ENCODE measurements around the gene AP1S3.
A peak's percentile ranks its signal among the peaks of the same experiment; 100 is the strongest.
"Not testable (repeated sequence)": the region's sequence is repeated elsewhere in the genome, so short reads cannot be mapped to it uniquely, and the experiment has no call there.

AP1S3 gene

DNA sequence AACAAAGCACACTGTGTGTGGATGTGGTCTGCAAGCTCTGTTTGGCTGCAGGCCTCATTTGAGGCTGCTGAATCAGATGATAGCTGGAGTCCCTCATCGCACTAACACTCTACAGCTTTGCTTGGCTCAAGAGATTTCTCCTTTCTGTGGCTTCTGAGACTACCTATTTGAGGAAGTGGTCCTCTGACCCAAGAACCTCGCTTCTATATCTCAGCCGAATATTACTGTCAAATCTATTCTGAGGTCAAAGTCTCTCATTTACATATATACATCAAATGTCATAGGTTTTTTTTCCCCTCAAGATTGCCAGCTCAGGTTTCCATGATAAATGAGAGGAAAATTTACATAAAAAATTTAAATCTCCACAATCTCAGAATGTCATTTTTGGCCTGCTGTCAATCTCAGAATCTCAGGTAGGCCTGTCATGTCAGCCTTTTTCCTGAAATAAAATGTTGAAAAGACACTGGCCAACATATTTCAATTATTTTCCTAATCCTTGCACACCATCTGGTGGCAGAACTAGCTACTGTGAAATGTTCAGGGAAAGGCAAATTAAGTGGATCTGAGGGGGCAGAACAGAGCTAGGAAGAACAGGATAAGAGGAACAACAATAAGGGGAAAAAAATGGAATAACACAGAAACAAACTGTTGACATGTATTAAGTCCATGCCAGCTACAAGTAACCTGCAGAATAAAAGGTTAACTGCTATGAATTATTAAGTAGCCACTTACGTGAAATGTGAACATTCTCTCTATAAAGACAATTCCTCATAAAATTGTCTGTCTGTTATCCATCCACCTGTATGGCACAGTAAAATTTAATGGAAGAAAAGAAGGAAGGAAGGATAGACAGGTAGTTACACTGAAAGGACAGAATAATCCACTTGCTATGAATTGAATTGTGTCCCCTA lies 39.3 kb downstream of the AP1S3 start:
- DNase-seq = peak in 1 of 2 experiments; percentile 42

- no peak for DNase-seq
Observed at GRCh38 chr2:223797037-223797436, 40.3 kb downstream of the AP1S3 start.

DNA sequence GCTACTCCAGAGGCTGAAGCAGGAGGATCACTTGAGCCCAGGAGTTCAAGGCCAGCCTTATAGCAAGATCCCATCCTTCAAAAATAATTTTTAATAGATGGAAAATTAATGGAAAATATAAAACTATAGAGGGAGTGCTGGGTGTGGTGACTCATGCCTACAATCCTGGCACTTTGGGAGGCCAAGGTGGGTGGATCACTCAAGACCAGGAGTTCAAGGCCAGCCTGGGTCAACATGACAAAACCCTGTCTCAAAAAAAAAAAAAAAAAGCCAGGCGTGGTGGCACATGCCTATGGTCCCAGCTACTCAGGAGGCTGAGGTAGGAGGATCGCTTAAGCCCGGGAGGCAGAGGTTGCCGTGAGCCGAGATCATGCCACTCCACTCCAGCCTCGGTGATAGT lies 48.0 kb downstream of the AP1S3 start:
- DNase-seq = no peak

DNA sequence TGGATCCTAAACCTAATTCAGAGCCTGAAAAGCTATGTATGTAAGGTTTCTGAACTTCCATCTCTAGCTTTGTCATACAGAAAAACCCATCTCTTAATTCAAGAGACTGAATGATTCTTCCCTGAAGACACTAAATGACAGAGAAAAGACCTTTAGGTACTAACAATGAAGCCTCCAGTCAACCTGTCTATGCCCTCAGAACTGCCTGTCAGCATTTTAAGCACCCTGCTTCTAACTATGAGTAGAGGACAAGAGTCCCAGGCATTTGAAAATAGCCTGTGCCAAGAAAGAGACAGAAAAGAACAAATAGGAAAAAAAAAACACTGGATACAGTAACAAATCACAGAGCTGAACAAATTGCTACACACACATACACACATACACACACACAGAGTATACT lies 48.6 kb downstream of the AP1S3 start:
- DNase-seq = no peak

GRCh38 chr2:223788106-223788505 lies 49.3 kb downstream of the AP1S3 start:
- DNase-seq = not testable (repeated sequence)

DNA sequence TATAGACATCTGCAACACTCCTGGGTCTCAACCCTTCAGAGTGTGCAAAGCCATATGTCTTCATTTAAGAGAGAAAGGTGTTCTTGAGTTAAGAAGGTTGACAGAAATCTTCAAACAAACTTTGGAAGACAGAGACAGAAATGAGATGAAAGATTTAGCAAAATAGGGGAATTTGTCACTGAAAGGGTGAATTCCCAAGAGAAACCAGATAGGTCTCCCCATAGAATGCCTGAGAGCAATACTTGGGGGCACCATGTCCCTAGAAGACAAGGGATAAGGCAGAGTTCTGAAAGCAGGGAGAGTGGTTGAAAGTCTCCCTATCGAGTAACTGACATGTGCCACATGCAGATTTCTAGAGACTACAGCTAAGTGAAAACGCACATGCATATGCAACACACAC lies 50.0 kb downstream of the AP1S3 start:
- no peak for DNase-seq

- DNase-seq = no peak
Observed at GRCh38 chr2:223786943-223787342, 50.4 kb downstream of the AP1S3 start.

- no peak for DNase-seq
Observed at GRCh38 chr2:223786236-223786635, 51.1 kb downstream of the AP1S3 start.

- no peak for DNase-seq
Observed at GRCh38 chr2:223784221-223784772, 53.1 kb downstream of the AP1S3 start.

DNA sequence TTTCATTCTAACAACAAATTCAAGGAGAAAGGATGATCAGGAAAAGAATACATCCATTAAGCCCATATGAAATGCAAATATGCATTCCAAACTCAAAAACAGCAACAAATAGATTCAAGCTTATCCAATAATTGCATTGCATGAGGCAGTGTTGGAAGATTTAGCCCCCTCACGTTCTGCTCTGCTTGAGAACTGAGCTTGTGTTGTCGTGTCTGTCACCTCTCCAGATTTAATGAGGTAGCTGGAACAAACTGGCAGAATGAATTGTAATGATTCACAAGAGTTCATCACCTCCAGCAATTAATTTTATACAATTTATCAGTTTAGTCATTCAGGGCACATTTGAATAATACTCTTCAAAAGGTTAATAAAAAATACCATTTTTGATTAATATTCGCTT lies 54.8 kb downstream of the AP1S3 start:
- DNase-seq = no peak

- no peak for DNase-seq
Observed at GRCh38 chr2:223781560-223781959, 55.8 kb downstream of the AP1S3 start.

DNA sequence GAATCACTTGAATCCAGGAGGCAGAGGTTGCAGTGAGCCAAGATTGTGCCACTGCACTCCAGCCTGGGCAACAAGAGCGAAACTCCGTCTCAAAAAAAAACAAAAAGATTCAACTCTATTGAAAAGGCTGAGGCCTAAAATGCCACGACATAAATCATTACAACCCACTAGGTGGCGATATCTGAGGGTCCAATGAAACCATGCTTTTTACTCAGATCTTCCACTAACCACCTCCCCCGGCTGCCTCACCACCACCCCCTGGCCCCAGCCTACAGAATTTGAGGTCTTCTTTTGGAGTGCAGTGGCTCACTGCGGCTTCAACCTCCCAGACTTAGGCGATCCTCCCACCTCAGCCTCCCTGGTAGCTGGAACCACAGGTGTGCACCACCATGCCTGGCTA lies 57.5 kb downstream of the AP1S3 start:
- peak; percentile 13 to 71 for DNase-seq

DNA sequence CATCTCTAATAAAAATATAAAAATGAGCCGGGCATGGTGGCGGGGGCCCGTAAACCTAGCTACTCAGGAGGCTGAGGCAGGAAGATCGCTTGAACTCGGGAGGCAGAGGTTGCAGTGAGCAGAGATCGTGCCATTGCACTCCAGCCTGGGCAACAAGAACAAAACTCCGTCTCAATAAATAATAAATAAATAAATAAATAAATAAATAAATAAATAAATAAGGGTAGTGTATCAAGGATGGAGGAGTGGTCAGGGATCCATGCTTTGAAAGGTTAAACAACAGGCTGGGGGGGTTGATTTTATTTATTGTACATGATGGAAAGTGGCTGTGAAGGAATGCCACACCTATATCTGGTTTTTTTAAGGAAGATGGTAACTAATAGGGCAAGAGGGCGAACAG lies 63.2 kb downstream of the AP1S3 start:
- DNase-seq = no peak

DNA sequence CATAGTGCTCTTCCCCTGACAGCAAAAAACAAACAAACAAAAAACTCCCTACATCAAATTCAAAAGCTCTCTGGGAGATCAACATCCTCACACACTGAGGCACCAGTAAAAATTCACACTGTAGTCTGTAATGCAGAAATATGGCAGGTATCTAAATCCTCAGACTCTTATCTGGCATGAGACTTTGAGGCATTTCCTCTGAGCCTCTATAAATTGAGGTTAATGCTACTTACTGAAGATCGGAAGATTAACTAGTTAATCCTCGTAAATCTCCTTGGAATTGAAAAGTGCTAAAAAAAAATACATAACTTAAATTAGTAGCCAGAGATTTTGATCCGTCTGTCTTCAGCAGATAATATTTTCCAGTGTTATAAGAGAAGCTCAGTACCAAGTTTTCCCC lies 65.0 kb downstream of the AP1S3 start:
- no peak for DNase-seq

- DNase-seq = no peak
Observed at GRCh38 chr2:223771475-223771874, 65.9 kb downstream of the AP1S3 start.

DNA sequence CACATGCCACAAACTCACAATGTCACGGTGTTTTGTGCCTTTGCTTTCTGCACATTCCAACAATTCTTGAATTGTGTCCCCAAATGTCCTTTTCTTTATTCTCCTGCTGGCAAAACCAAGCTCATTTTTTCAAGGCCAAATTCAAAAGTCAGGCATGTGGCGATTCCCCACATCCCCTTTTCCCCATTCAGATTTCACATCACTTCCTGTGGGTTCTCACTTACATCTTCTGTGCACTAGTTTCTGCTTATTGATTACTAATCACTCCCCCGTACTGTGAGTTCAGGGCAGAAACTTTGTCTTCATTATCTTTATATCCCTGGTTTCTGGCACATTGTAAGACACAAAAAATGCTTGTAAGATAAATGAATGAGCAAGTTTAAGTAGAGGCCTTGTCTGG lies 69.2 kb downstream of the AP1S3 start:
- no peak for DNase-seq

- no peak for DNase-seq
Observed at GRCh38 chr2:223767341-223767740, 70.0 kb downstream of the AP1S3 start.

GRCh38 chr2:223765221-223765785 lies 72.1 kb downstream of the AP1S3 start:
- DNase-seq = no peak

GRCh38 chr2:223764796-223765195 lies 72.6 kb downstream of the AP1S3 start:
- DNase-seq = no peak

GRCh38 chr2:223762853-223763252 lies 74.5 kb downstream of the AP1S3 start:
- DNase-seq = no peak

DNA sequence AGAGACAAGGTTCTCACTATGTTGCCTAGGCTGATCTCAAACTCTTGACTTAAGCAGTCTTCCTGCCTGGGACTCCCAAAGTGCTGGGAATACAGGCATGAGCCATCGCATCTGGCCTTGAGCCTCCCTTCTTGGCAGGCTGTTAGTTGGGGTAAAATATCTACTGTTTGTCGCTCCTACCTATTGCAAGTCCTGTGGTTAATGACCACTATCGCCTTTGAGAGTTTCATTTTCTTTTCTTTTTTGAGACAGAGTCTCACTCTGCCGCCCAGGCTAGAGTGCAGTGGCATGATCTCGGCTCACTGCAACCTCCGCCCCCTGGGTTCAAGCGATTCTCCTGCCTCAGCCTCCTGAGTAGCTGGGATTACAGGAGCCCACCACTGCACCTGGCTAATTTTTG lies 75.6 kb downstream of the AP1S3 start:
- DNase-seq = not testable (repeated sequence)

DNA sequence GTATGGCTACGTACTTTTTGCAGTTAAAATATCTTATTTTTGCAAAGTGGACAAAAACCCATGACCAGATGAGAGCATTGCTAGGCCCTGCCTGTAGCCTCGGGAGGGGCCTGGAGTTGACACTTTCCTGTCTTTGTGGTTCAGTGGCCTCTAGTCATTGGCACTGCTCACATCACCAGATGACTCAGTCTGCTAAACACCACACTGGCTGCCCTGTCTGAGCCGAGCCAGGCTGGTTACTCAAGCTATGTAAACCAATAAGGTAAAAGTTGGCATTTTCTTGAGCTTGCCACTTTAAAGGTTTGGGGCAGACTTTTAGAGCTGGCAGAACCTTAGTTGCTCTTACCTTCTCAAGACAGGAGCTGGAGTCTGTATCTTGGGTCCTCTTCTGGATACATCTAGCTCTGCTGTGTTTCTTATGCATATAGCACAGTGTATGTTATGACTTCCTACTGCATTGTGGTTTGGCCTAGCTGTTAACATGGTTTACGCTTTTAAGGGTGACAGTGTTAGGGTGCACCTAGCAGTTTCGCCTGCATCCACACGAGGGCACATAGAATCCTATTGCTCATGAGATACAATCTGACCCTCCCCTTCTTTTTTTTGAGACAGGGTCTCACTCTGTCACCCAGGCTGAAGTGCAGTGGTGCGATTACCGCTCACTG lies 76.4 kb downstream of the AP1S3 start:
- DNase-seq = peak in 1 of 2 experiments; percentile 2

DNA sequence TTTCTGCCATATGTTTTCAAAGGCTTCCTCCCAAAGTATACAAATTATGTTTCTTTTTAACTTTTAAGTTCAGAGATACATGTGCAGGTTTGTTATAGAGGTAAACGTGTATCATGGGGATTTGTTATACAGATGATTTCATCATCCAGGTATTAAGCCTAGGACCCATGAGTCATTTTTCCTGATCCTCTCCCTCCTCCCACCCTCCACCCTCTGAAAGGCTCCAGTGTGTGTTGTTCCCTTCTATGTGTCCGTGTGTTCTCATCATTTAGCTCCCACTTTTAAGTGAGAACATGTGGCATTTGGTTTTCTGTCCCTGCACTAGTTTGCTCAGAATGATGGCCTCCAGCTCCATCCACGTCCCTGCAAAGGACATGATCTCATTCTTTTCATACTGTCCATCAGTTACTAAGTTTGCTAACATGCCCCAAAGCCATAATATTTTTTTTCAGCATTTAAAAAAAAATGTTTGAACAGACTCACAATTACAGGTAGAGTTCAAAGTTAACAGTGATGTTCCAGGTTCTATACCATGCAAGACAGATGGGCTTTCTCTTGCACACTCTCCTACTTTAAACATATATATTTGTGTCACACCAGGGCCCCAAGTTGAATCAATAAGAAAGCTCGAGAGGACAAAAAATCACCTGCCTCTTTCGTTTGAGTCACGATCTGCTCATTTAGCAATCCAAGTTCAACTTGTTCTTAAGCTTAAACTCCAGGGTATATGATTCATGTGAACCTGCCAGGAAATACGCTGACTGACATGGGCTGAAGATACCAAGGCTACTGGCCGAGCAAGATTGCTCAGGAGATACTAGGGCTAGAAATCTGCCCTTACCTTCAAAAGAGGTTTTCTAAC lies 77.6 kb downstream of the AP1S3 start:
- no peak for DNase-seq
